Astrocyte of the spinal cord (primary cell): ENCODE results near the gene GEMIN8.

Experiments
- DNase-seq: peaks from one replicate; pipeline ENCODE4 v3.0.0; 2011; ENCODE audit warnings: low read depth, low spot score
- H3K4me3 ChIP-seq: 2 replicates; pipeline ENCODE4 v1.5.1; 2011; ENCODE audit warnings: low read depth, mild to moderate bottlenecking, low read length, moderate library complexity
- in situ Hi-C: cut with HindIII; loops from 2 replicates; pipeline ENCODE4 v1.10.0; 2017; ENCODE audit warnings: low sequenced_read_pairs
- TF ChIP-seq, protein P1 (sequence below): IDR thresholded peaks from 2 replicates; pipeline ENCODE4 v1.5.1; 2012; ENCODE audit warnings: low read depth, mild to moderate bottlenecking, low read length, inconsistent platforms

The GEMIN8 gene

DNA sequence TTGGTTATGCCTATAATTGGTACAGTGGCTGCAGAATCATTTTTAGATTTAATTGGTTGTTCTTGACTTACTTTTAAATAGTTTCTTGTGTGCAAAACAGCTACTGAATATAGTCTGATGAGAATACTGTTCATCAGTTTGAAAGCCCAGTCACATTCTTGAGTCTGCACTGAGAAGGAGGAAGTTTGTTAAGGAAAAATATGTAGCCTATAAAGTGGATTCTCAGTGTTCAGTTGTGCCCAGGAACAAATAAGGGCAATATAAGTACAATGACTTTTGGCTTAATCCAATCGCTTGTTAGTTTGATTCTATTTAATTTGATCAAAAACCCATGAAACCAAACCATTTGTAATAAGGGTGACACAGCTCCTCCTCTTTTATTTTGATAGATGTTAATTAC is 32.8 kb upstream of the GEMIN8 start:
- in situ Hi-C loops: no loop called here
- TF ChIP-seq, protein P1, sequence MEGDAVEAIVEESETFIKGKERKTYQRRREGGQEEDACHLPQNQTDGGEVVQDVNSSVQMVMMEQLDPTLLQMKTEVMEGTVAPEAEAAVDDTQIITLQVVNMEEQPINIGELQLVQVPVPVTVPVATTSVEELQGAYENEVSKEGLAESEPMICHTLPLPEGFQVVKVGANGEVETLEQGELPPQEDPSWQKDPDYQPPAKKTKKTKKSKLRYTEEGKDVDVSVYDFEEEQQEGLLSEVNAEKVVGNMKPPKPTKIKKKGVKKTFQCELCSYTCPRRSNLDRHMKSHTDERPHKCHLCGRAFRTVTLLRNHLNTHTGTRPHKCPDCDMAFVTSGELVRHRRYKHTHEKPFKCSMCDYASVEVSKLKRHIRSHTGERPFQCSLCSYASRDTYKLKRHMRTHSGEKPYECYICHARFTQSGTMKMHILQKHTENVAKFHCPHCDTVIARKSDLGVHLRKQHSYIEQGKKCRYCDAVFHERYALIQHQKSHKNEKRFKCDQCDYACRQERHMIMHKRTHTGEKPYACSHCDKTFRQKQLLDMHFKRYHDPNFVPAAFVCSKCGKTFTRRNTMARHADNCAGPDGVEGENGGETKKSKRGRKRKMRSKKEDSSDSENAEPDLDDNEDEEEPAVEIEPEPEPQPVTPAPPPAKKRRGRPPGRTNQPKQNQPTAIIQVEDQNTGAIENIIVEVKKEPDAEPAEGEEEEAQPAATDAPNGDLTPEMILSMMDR: no peak
- no peak overlapping the region for H3K4me3 ChIP-seq

DNA sequence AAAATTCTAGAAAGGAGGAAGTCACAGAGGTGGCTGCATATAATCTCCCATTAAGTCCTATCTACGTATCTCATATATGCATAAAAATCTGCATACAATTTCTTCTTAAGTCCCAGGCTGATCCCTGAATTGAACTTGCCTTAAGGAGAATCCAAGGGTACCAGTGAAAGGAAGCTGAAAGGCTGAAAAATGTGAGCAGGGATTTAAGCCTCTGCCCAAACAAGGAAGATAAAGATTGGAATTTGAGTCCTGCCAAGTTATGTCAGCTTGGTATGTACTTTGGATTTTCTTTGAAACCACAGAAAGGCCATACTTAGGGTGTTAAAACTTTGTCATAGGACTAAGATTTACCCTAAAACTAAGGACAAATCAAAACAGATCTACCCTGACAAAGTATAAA is 26.5 kb upstream of the GEMIN8 start:
- TF ChIP-seq, protein P1: no peak
- H3K4me3 ChIP-seq: no peak overlapping the region
- in situ Hi-C loops: no loop called here
- no peak for DNase-seq

More for the DNA sequence above, 32.8 kb upstream of the GEMIN8 start:
- DNase-seq: no peak

DNA sequence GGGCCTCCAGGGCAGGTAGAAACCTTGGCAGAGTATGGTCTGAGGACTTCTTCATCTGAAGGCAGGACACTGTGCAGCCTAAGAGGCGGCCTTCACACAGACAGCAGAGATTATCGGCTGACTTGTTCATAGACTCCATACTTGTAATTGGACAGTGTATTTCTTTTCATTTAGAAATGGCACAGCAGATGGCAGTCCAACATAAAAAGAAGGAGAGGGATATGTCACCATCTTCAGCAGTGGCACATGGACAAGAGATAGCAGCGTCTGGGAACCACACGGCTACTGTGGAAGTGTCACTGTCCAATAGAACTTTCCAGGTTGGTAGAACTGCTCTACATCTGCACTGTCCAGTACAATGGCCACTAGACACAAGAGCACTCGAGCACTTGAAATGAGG is 21.7 kb upstream of the GEMIN8 start:
- H3K4me3 ChIP-seq: no peak overlapping the region
- in situ Hi-C loops: no loop called here
- TF ChIP-seq, protein P1: no peak
- no peak for DNase-seq

DNA sequence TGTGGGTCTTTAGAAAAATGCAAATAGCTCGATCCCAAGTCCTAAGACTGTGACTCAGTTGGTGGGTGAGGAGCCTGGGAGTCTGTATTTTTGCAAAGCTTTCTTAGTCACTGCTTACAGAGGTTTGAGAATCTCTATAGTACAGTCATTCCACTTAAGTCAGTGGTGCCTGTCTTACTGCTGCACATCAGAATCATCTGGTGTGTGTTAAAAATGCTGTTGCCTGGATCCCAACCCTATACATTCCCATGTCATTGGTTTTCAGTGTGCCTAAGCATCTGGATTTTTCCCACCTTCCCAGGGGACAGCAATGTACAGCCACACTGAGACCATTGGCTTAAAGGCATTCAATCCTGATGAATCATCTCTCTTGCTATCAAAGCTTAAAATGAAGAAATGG is 21.0 kb upstream of the GEMIN8 start:
- H3K4me3 ChIP-seq: no peak overlapping the region

DNA sequence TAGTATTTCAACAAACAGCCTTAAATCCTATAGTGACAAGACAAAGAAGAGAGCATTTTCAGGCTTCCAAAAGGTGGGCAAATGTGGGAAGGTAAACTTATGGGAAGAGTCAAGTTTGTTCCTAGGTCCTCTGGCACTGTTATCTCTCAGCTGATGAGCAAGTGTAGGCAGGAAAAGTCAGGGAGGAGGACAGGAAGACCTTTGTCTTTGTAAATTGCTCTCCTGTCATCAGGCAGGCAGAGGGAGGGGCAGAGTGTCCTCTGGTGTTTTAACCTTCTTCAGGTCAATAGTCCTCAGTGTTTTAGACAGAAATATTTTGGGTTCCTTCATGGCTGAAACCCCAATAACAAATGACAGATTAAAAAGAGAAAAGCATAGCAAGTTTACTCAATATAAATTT is 13.5 kb upstream of the GEMIN8 start:
- no peak overlapping the region for H3K4me3 ChIP-seq
- DNase-seq: no peak
- TF ChIP-seq, protein P1: no peak
- in situ Hi-C loops: no loop called here

More for the DNA sequence above, 21.0 kb upstream of the GEMIN8 start:
- in situ Hi-C loops: no loop called here
- DNase-seq: no peak
- TF ChIP-seq, protein P1: no peak

DNA sequence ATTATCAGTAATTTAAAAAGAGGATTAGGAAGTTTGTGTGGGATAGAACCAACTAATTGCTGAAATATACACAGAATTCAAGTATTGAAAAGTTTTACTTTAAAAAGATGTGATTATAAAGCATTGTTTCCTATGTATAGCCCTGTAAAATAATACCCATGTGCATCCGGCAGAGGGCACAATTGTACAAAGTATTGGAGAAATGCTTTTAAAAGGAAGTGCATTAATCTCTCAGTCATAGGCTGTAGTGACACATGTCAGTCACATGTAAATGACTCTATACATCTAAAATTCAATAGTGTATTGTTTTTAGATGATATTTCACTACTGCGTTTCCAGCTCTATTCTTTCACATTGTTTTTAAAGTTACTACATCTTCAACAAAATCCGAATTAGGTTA is 9.7 kb upstream of the GEMIN8 start:
- peak; percentile 50 for DNase-seq
- H3K4me3 ChIP-seq: no peak overlapping the region
- TF ChIP-seq, protein P1: peak; percentile 57
- in situ Hi-C loops: no loop called here
